Midbrain (tissue), 1 donor: ENCODE data around the gene RNF208.
"Not testable (repeated sequence)": the region's sequence is repeated elsewhere in the genome, so short reads cannot be mapped to it uniquely, and the experiment has no call there.

Experiments
- DNase-seq: peaks from one replicate; lab custom pipeline; 2025; lab: John Stamatoyannopoulos, UW

RNF208 gene, protein sequence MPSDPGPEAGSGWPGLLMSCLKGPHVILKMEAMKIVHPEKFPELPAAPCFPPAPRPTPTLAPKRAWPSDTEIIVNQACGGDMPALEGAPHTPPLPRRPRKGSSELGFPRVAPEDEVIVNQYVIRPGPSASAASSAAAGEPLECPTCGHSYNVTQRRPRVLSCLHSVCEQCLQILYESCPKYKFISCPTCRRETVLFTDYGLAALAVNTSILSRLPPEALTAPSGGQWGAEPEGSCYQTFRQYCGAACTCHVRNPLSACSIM

DNA sequence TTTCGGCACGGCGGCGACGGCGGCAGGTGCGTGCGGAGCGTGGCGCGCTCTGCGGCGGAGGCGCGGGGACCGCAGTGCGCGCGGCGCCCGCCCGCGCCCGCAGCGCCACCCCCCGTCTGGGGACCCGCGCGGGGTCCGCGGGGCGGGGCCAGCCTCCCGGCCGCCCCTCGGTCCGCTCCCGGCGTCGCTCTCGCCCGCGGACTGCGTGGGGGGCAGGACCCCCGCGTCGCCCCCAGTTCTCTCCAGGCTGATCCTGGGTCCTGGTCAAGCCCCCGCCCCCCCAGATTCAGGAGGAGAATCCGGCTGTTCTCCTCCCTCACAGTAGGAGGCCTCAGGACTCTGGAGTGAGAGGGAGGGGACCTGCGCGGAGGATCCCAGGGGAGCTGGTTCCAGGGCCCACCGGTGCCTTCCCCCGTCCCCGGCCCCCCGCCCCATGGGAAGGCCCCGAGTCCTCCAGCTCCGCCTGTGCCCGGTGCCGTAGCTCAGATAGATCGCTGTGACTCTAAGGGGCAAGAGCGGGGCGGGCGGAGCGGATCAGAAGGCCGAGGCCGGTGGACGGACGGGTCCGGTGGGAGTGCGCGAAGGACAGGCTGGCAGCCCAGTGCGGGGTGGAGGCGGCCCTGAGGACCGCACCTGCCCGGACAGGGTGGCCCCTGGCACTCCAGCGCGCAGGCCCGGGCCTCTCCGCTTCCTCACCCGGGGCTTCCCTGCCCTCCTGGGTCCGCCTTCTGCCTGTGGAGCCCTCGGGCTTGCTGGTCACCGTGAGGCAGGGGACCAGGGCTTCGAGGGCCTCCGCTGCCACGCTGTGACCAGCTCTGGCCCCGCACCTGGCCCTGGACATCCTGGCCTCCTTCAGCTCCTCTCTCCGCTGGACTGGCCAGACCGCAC is at the start of gene RNF208:
Gene RNF208 (minus strand): TSS at position 51 of the 888 bp plus-strand sequence. CDS start 1,028 bp downstream, outside the sequence.
- no peak for DNase-seq

DNA sequence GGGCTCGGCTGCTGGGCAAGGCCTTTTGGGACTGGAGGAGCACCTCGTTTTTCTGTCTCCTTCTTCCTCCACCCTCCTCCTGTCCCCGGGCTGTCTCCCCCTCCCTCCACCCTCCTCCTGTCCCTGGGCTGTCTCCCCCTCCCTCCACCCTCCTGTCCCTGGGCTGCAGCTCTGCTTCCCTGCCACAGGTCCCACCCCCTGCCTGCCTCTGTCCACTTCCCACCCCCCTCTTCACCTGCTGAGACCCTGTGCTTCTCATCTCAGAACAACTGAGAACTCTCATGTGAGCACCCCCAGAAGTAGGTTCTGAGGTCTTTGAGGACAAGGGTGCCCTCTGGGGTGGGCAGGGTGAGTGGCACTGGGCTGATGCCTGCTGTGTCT is 49.6 kb upstream of the RNF208 start:
- no peak for DNase-seq

DNA sequence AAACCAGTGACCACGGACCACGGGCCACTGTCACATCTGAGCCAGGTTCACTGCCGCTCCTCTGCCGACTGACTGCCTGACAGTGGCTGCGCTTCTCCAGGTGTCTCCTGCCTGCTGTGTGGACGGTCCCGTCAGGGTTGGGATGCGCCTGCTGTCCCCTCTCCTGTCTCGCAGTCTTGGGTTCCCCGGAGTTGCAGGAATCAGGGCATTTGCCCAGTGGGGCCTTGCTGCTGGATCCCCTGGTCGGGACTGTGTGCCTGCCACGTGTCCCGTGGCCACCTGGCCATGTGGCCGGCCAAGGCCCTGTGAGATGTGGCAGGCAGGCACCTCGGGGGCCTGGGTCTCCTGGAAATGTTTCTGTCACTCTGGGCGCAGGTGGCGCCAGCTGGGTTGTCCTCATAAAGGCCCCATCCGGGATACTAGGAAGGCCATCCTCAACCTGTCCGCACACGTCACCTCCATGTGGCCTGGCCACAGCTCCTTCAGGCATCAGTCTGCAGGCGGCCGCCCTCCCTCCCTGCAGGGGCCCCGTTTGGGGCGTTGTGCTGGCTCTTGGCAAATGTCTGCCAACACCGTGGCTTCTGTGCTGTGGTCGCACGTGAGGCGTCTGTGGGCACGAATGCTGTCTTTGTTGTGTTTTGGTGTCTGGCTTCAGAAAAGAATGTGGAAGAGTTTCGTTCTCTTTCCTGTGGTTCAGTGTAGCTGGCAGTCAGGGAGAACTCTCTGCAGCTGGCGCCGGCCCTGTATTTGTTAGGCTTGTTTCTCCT is 49.1 kb upstream of the RNF208 start:
- DNase-seq, result no peak

DNA sequence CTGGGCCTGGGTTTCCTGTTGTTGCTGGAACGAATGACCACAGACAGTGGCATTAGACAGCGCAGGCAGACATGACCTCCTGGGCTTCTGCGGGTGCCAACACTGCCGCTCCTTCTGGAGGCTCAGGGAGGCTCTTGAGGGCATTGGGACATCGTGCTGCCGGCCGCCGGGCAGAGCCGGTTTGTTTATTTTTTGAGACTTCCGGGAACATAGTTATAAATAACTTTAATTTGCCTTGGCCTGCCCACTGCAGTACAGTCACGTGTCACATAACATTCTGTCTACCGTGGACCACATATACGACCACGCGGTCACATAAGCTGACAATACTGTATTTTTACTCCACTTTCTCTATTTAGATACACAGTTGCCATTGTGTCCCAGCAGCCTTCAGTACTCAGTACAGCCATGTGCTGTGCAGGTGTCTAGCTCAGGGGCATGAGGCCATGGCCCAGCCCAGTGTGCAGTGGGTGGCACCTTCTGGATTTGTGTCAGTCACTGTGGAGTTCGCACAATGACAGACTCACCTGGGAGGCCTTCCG is 47.3 kb upstream of the RNF208 start:
- DNase-seq, result no peak

DNA sequence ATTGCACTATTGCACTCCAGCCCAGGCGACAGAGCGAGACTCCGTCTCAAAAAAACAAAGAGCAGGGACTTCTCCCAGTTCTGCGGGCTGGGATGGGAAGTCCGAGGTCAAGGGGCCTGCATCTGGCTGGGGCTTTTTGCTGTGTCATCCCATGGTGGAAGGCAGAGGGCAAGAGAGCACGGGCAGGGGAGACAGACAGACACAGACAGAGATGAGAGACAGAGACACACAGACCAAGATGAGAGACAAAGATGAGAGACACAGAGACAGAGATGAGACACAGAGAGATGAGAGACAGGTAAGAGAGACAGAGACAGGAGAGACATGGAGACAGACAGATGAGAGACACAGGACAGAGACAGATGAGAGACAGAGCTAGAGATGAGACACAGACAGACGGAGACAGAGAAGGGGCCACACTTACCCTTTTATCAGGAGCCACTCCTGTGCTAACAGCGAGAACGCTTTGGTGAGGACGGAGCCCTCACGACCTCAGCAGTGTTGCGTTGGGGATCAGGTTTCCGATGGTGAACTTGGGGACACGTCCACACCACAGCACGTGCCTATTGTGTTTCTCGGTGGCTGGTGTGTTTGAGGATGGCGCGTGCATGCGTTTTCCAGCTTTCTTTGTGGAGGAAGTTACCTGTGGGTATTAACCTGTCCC is 46.6 kb upstream of the RNF208 start:
- DNase-seq, result no peak

DNA sequence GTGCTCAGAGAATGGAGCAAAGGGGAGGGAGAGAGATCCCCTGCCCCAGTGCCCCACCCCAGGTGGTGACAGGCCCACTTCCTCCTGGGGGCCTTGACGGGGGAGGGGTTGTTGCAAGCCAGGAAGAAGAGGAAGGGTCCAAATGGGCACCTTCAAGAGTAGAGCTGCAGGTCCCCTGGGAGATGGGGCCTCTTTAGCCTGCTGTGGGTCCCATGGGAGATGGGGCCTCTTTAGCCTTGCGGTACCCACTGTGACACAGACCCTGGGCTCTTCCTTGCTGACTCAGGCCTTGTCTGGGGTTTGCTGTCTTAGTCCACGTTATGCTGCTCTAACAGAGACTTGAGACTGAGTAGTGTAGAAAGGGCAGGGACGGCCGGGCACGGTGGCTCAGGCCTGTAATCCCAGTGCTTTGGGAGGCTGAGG is 45.9 kb upstream of the RNF208 start:
- DNase-seq, result no peak

DNA sequence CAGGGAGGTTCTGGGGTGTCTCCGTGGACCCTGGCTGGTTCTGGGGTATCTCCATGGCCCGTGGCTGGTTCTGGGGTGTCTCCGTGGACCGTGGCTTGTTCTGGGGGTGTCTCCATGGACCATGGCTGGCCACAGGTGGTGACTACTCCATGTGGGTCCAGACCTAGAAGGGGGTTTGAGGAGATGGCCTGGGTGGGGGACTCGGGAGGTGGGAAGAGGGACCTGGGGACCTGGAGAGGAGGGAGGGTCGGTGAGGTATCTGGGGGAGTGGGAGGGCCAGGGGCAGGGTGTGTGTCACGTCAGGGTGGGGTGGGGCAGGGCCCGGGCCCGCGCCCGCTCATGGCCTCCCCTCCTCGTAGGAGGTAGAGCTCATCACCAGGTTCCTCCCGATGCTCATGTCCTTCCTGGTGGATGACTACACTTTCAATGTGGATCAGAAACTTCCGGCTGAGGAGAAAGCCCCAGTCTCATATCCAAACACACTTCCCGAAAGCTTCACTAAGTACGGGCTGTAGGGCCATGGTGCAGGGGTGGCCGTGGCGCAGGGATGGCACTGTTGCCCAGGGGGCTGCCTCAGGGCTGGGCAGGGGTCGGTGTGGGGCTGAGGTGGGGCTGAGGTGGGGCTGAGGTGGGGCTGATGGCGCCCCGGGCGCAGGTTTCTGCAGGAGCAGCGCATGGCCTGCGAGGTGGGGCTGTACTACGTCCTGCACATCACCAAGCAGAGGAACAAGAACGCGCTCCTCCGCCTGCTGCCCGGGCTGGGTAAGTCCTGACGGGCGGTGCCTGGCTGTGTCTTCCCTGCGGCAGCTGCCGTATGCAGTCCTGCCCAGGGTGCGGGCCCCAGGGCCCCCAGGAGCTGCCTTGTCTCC is 44.8 kb upstream of the RNF208 start:
- no peak for DNase-seq

DNA sequence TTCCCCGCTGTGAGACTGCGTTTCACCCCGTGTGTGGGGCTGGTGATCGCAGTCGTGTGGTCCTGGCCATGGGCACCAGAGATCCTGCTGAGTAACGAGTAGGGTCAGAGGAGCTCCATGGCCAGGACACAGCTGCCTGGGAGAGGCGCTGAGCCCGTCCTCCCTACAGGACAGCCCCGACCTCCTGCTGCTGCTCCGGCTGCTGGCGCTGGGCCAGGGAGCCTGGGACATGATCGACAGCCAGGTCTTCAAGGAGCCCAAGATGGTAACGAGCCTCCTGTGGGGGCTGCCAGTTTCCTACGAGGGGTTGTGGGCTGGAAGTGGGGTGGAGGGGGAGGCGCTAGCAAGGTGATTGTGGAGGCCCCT is 44.1 kb upstream of the RNF208 start:
- no peak for DNase-seq

DNA sequence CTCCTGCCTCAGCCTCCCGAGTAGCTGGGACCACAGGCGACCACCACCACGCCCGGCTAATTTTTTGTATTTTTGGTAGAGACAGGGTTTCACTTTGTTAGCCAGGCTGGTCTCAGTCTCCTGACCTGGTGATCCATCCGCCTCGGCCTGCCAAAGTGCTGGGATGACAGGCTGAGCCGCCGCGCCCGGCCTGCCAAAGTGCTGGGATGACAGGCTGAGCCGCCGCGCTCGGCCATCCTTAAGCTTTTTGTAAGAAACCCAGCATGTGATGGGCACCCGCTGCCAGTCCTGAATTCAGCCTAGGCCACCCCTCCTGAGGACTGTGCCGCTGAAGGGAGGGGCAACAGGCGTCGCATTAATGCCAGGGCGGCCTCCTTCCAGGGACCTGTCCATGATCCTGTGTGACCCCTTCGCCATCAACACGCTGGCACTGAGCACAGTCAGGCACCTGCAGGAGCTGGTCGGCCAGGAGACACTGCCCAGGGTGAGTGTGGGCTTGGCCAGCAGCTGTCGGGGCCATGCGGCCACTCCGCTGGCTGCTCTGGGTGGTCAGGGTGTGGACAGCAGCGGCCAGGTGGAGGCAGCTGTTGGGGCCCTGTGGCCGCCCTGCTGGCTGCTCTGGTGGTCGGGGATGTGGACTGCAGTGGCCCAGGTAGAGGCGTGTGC is 43.6 kb upstream of the RNF208 start:
- no peak for DNase-seq

DNA sequence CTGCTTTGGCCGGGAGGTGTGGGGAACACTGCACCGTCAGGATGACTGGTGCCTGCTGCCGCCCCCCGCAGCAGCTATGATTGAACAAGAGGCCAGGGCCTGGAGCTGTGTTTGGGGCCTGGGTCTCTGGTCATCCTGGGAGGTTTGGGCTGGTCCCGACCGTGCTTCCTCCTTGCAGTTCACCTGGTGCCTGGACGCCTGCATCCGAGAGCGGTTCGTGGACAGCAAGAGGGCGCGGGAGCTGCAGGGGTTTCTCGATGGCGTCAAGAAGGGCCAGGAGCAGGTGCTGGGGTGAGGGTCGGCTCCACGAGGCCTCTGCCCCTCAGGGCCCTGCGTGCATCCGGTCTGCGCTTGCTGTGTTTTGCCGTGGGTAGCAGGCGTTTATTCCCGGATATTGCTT is 42.0 kb upstream of the RNF208 start:
- no peak for DNase-seq

DNA sequence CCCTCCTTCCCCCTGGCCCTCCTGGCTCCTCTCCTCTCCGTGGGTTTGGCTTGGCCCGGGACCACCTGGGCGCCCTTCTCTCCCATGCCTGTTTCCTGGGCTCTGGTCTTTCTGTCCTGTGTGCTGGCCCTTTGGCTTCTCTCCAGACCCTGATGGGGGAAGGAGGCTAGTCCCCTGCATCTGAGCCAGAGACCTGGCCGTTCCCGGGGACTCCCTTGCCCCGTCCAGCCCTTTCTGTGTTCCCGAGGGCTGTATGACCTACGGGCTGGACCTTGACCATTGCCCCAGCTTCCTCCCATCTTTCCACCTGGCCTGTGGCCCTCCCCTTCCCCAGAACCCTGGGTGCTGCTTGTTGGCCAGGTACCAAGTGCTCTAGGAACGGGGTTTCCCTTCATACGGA is 41.5 kb upstream of the RNF208 start:
- DNase-seq, result no peak

DNA sequence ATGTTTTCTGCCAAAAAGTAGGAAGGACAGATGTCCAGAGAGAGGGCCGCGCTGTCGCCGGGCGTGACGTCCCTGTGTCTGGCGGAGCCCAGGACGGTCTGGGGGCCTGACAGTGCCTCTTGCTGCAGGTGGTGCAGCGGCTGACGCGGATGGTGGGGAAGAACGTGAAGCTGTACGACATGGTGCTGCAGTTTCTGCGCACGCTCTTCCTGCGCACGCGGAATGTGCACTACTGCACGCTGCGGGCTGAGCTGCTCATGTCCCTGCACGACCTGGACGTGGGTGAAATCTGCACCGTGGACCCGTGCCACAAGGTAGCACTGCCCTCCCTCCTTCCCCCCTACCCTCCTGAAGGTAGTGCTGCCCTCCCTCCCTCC is 40.9 kb upstream of the RNF208 start:
- no peak for DNase-seq

DNA sequence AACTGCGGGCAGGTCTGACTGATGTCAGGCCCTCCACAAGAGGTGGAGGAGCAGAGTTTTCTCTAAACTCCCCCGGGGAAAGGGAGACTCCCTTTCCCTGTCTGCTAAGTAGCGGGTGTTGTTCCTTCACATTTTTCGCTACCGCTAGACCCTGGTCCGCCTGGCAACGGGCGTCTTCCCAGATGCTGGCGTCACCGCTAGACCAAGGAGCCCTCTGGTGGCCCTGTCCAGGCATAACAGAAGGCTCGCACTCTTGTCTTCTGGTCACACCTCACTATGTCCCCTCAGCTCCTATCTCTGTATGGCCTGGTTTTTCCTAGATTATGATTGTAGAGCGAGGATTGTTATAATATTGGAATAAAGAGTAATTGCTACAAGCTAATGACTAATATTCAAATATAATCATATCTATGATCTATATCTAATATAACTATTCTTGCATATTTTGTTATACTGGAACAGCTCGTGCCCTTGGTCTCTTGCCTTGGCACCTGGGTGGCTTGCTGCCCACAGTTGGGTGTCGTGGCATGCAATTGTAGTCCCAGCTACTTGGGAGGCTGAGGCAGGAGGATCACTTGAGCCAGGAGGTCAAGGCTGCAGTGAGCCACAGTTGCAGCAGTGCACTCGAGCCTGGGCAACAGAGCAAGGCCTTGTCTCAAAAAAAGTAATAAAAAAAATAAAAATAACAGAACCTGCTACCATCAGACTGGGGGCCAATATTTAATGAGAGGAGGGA is 40.3 kb upstream of the RNF208 start:
- not testable (repeated sequence) for DNase-seq

DNA sequence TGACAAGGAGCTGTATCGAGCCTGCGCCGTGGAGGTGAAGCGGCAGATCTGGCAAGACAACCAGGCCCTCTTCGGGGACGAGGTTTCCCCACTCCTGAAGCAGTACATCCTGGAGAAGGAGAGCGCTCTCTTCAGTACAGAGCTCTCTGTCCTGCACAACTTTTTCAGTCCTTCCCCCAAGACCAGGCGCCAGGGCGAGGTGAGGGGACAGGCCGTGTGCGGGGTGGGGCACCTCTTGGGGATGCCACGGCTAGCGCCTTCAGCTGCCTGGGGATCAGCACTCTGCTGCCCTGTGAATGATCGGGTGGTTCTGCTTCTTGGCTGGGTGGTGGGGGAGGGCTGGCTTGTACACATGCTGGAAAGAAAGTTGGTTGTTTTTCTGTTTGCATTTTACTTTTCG is 34.8 kb upstream of the RNF208 start:
- no peak for DNase-seq

DNA sequence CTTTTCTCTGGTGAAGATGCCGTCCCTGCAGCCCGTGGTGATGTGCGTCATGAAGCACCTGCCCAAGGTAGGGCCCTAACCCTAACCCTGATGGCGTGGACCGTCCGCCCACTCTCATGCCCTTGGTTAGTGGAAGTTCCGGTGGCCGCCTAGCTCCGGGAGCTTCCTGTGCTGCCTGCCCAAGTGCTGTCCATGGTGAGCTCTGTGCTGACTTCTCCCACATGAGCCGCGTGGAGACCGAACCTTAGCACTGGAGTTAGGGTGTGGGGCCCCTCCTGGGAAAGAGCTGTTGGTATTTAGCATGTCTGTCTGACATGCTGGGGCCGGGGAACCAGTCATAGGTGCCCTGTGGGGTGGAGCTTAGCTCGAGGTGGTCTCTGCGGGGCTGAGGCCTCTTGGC is 34.3 kb upstream of the RNF208 start:
- no peak for DNase-seq

DNA sequence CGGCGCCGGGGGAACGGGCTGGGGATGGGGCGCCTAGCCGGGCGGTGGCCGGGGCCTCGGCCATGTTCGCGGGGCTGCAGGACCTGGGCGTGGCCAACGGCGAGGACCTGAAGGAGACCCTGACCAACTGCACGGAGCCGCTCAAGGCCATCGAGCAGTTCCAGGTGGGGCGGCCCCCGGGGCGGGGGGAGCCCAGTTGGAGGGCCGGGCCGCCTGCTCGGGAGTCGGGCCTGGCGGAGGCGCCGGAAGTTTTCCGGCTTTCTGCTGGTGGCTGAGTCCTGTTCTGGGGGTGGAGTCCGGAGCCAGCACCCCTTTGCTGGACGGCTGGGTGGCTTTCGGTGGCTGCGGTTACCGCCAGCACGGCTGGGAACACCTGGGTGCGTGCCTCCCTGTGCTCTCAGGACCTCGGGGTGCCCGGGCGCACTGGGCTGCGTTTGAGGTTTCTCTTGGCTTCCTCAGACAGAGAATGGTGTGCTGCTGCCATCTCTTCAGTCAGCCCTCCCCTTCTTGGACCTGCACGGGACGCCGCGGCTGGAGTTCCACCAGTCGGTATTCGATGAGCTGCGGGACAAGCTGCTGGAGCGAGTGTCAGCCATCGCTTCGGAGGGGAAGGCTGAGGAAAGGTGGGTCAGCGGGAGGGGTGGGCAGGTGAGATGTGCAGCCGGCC is 33.5 kb upstream of the RNF208 start:
- DNase-seq, result no peak

DNA sequence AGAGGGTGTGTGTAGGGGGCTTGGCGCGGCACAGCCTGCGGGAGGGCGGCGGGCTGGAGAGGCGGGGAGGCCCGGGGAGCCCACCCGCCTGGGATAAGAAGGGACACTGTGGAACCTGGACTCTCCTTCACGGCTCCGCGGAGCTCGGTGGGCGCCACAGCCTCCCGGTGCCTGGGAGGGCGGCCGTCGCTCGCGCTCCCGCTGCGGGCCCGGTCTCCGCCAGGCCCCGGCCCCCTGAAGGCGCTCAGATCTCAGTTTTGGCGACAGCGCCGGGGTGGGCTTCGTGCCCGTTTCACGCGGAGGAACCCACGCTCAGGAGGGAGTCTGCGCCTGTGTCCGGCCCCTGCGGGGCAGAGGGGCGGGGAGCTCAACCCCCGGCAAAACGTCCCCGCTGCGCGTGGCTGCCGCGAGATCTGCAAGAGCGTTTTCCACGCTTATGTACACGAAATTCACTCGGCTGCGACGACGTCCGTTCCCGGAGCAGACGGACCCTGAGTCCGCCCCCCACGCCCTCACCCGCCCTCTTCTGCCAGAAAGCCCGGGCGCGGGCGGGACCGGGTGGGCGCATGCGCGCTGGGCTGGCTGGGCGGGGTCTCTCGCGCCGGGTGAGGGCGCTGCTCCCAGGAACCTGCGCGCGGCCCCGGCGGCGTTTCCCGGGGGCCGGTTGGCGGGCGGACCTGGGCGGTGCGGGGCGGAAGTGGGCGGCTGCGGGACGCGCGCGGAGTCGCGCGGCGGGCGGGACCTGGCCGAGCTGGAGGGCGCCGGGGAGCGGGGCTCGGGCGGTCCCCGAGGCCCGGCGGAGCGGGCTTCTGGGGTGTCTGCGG is 32.8 kb upstream of the RNF208 start, which contains the start of gene NELFB:
Gene NELFB (plus strand): TSS at position 704 of the 824 bp plus-strand sequence.
- peak; percentile 89 for DNase-seq
